Upper lobe of left lung (tissue), 6 donors: ENCODE results near the gene KIF3B. TPM values are rescaled to one million over a fixed set of nuclear protein-coding genes. Genes with fewer than 3 reads are reported as not detected.

Experiments used
- ATAC-seq, 2 donors: fragments of 200-7000 bp; cut with Tn5 transposase; one replicate each; pipeline ENCODE4 v1.9.1; 2022; ENCODE audit warnings: mild to moderate bottlenecking in 2 of 2, moderate library complexity in 2 of 2; ENCODE audit not compliant: low FRiP score in 2 of 2
- DNase-seq, 2 donors: peaks; one replicate each; pipeline ENCODE4 v3.0.0-alpha.2; 2019 to 2020
- H3K27ac ChIP-seq, 4 donors: fragments of 200-600 bp; sonication (generic); one replicate each; pipeline ENCODE4 v1.5.1; 2016 to 2019
- H3K27me3 ChIP-seq, 4 donors: fragments of 200-600 bp; sonication (generic); one replicate each; pipeline ENCODE4 v1.5.1; 2017 to 2019
- H3K36me3 ChIP-seq, 4 donors: fragments of 200-600 bp; sonication (generic); one replicate each; pipeline ENCODE4 v1.5.1; 2016 to 2019
- H3K4me1 ChIP-seq, 4 donors: fragments of 200-600 bp; sonication (generic); one replicate each; pipeline ENCODE4 v1.5.1; 2018 to 2019
- H3K4me3 ChIP-seq, 4 donors: fragments of 200-600 bp; sonication (generic); one replicate each; pipeline ENCODE4 v1.5.1; 2017 to 2019; ENCODE audit warnings: mild to moderate bottlenecking in 2 of 4, moderate library complexity in 1 of 4
- H3K9me3 ChIP-seq, 4 donors: fragments of 200-600 bp; sonication (generic); one replicate each; pipeline ENCODE4 v1.5.1; 2018 to 2019
- EP300 ChIP-seq, 4 donors: sonication (generic); formaldehyde crosslinking; IDR thresholded peaks; one replicate each; pipeline ENCODE4 v1.5.1; 2017; ENCODE audit warnings: antibody characterized with exemption in 4 of 4, control low read depth in 2 of 4
- POLR2A ChIP-seq, 4 donors: fragments of 450-650 bp; IDR thresholded peaks; one replicate each; pipeline ENCODE4 v1.5.1; 2016 to 2017; ENCODE audit warnings: antibody characterized with exemption in 4 of 4, mild to moderate bottlenecking in 2 of 4
- POLR2AphosphoS5 ChIP-seq, 2 donors: sonication (generic); formaldehyde crosslinking; IDR thresholded peaks; one replicate each; pipeline ENCODE4 v1.5.1; 2017; ENCODE audit warnings: antibody characterized with exemption in 2 of 2
- WGBS, 2 donors: methylation state at CpG; one replicate each; pipeline ENCODE4 v1.1.5; 2017 to 2018; 5-methylcytosine and 5-hydroxymethylcytosine counted together
- total RNA-seq, 6 donors: library from RNA; depleted of rRNA in 4 of 6; stranded (reverse); fragments of >200 nt in 4 of 6; gene quantifications; one replicate each; pipeline versions ENCODE4 v1.1.0 to v1.2.1, GENCODE V29; 2016 to 2021
- TF ChIP-seq, protein P1 (sequence below), 6 experiments: fragments of 450-650 bp in 4 of 6; fragments of 200-600 bp in 2 of 6; sonication (generic) in 2 of 6; IDR thresholded peaks; one replicate each; pipeline ENCODE4 v1.5.1; 2016 to 2019; ENCODE audit warnings: antibody characterized with exemption in 6 of 6
- donor health status: DM: no; HTN: no; CAD: no; lungs with moderate emphysema.
- donor health status: DM: no; HTN: yes; CAD: no; lungs with severe emphysema.

KIF3B gene
- total RNA-seq, 6 donors from 2014 or later = 14.7 to 37.5 (median 26.7) TPM

DNA sequence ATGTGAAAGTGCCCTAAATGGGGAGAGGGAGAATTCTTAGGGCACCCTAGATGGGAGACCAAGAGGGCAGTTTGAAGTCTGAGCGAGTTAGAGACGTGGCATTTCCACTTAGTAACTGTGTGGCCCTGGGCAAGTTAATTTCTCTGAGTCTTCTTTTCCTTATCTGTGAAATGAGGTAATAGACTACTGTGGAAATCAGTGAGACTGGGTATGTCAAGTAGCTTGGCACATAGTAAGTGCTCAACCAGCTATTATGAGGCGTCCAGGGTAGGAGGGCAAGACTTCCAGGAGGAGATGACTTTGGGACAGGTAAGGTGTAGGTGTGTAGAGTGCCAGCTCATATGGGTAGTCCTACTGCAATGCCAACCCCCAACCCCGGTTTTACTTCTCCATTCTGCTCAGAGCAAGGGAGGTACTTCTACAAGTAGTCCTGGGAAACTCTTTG is 770 bp downstream of the KIF3B start:
- H3K36me3 ChIP-seq = no peaks in the 10 kb centered on the region
- WGBS, 2 donors = 38 to 45% methylated on average over 4 of the region's 4 CpGs
- ATAC-seq (peak; percentile 29 to 65), DNase-seq (no peak)
- no peak for TF ChIP-seq EP300 (IDR thresholded peaks at IDR 0.05)
- TF ChIP-seq, protein P1, sequence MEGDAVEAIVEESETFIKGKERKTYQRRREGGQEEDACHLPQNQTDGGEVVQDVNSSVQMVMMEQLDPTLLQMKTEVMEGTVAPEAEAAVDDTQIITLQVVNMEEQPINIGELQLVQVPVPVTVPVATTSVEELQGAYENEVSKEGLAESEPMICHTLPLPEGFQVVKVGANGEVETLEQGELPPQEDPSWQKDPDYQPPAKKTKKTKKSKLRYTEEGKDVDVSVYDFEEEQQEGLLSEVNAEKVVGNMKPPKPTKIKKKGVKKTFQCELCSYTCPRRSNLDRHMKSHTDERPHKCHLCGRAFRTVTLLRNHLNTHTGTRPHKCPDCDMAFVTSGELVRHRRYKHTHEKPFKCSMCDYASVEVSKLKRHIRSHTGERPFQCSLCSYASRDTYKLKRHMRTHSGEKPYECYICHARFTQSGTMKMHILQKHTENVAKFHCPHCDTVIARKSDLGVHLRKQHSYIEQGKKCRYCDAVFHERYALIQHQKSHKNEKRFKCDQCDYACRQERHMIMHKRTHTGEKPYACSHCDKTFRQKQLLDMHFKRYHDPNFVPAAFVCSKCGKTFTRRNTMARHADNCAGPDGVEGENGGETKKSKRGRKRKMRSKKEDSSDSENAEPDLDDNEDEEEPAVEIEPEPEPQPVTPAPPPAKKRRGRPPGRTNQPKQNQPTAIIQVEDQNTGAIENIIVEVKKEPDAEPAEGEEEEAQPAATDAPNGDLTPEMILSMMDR (IDR thresholded peaks at IDR 0.05) = no peak
- no peak for TF ChIP-seq POLR2AphosphoS5 (IDR thresholded peaks at IDR 0.05)
- no peak for TF ChIP-seq POLR2A (IDR thresholded peaks at IDR 0.05)
- peaks cover 8 to 21% (median 13%) of the 10 kb centered on the region in 4 donors for H3K4me1 ChIP-seq
- H3K4me3 ChIP-seq = peak overlapping the region; percentile 74 to 80 (median 79)
- H3K27me3 ChIP-seq = no peaks in the 10 kb centered on the region
- no peaks in the 10 kb centered on the region for H3K9me3 ChIP-seq
- H3K27ac ChIP-seq = peak overlapping the region; percentile 71 to 83 (median 82)

DNA sequence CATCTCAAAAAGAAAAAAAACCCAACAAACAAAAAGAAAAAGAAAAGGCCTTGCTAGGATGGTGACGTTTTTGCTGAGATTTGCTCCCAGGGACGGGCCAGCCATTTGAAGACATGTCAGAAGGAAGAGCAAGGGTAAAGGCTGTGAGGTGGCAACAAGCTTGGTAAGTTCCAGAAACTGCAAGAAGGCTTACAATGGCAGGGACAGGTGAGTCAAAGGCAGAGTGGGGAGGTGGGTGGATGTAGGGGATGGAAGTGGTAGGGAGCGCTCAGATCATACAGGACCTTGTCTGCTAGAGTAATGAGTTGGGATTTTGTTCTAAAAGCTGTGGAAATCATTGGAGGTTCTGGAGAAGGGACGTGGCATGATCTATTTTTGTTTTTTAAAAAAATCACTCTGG is 4.3 kb downstream of the KIF3B start:
- DNase-seq (no peak), ATAC-seq (no peak)
- H3K27ac ChIP-seq = no peak overlapping the region
- peaks cover 19 to 29% (median 21%) of the 10 kb centered on the region in 4 donors for H3K4me1 ChIP-seq
- H3K36me3 ChIP-seq = no peaks in the 10 kb centered on the region
- 94 to 95% methylated on average over 4 of the region's 4 CpGs for WGBS, 2 donors
- TF ChIP-seq POLR2AphosphoS5 (IDR thresholded peaks at IDR 0.05) (no peak), POLR2A (IDR thresholded peaks at IDR 0.05) (no peak), EP300 (IDR thresholded peaks at IDR 0.05) (no peak)
- TF ChIP-seq, protein P1 (IDR thresholded peaks at IDR 0.05) = no peak
- H3K9me3 ChIP-seq = no peaks in the 10 kb centered on the region
- no peaks in the 10 kb centered on the region for H3K27me3 ChIP-seq
- no peak overlapping the region for H3K4me3 ChIP-seq

GRCh38 chr20:32282461-32282860 is 5.0 kb downstream of the KIF3B start:
- Histone ChIP-seq H3K27ac (peak overlapping the region in 2 of 4 donors; percentile 31 to 35), H3K36me3 (no peaks in the 10 kb centered on the region), H3K4me3 (no peak overlapping the region), H3K27me3 (no peaks in the 10 kb centered on the region), H3K4me1 (peaks cover 17 to 28% (median 22%) of the 10 kb centered on the region in 4 donors), H3K9me3 (no peaks in the 10 kb centered on the region)
- DNase-seq (no peak), ATAC-seq (no peak)
- TF ChIP-seq EP300 (IDR thresholded peaks at IDR 0.05) (no peak), POLR2AphosphoS5 (IDR thresholded peaks at IDR 0.05) (no peak), POLR2A (IDR thresholded peaks at IDR 0.05) (no peak)
- TF ChIP-seq, protein P1 (IDR thresholded peaks at IDR 0.05) = no peak
- 66 to 67% methylated on average over 4 of the region's 4 CpGs for WGBS, 2 donors

DNA sequence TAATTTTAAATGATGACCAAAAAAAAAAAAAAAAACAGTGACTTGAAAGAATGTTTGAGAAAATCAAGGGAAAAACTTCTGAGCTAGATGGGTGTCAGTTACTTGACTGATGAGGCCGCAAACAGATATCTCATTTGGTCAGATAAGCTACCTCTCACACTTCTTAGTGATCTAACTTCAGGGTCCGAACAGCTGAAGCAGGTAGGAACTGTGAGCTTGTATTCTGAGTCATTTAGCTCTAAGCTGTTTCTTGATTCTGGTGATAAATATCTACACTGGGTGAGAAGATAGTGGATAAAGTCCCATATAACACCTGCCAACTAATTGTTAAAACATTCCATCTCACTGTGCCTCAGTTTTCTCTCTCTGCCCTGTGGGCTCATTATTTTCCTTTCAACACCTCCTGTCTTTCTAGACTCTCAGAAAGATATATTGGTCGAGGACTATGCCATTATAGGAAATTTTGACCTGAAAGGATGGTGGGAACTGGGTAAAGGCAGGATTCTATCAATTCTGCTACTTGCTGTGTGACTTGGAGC is 7.7 kb downstream of the KIF3B start:
- H3K4me3 ChIP-seq = no peak overlapping the region
- TF ChIP-seq POLR2AphosphoS5 (IDR thresholded peaks at IDR 0.05) = no peak
- no peak for TF ChIP-seq POLR2A (IDR thresholded peaks at IDR 0.05)
- TF ChIP-seq, protein P1 (IDR thresholded peaks at IDR 0.05) = no peak
- TF ChIP-seq EP300 (IDR thresholded peaks at IDR 0.05) = no peak
- H3K4me1 ChIP-seq = peaks cover 8 to 18% (median 12%) of the 10 kb centered on the region in 4 donors
- DNase-seq (no peak), ATAC-seq (no peak)
- H3K36me3 ChIP-seq = peaks cover 0 to 8% (median 0%) of the 10 kb centered on the region in 4 donors
- peak overlapping the region in 2 of 4 donors; percentile 67 to 71 for H3K27ac ChIP-seq
- H3K27me3 ChIP-seq = no peaks in the 10 kb centered on the region
- no peaks in the 10 kb centered on the region for H3K9me3 ChIP-seq
- 61 to 84% methylated on average over 3 of the region's 3 CpGs for WGBS, 2 donors
